Measurements from ENCODE around the gene ZBTB16.

DNA sequence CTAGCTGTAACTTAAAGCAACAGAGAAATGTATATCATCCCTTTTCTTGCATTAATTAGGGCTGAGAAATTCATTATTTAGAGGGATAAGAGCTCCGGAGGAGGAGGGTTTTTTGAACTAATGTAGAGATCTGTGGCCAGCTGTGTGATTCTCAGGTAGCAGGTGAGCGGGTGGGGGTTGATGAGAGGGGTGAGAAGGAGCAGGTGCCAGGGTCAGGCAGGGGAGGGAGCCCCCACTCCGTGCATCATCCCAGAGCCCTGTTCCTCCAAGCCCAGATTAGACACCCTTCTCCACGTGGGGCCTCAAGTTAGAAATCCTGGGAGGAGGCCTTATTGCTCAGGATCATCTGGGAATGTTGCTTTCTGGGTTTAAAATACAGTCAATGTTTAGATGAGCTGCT lies 24.9 kb downstream of the ZBTB16 start:
- TF ChIP-seq, protein P1, sequence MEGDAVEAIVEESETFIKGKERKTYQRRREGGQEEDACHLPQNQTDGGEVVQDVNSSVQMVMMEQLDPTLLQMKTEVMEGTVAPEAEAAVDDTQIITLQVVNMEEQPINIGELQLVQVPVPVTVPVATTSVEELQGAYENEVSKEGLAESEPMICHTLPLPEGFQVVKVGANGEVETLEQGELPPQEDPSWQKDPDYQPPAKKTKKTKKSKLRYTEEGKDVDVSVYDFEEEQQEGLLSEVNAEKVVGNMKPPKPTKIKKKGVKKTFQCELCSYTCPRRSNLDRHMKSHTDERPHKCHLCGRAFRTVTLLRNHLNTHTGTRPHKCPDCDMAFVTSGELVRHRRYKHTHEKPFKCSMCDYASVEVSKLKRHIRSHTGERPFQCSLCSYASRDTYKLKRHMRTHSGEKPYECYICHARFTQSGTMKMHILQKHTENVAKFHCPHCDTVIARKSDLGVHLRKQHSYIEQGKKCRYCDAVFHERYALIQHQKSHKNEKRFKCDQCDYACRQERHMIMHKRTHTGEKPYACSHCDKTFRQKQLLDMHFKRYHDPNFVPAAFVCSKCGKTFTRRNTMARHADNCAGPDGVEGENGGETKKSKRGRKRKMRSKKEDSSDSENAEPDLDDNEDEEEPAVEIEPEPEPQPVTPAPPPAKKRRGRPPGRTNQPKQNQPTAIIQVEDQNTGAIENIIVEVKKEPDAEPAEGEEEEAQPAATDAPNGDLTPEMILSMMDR (IDR thresholded peaks at IDR 0.05) = no peak
- no peak for TF ChIP-seq POLR2A (IDR thresholded peaks at IDR 0.05)
- no peak for TF ChIP-seq POLR2AphosphoS5 (IDR thresholded peaks at IDR 0.05)
- no peak for TF ChIP-seq EP300 (IDR thresholded peaks at IDR 0.05)

Measured in sigmoid colon (tissue), 4 donors.